K562 (cell line): ENCODE data around the gene NOL4L. TPM values are rescaled to one million over a fixed set of nuclear protein-coding genes. Genes with fewer than 3 reads are reported as not detected.

Experiments
- BACH1 ChIP-seq: fragments of 200-800 bp; sonication (Bioruptor generic); IDR thresholded peaks from 2 replicates; pipeline ENCODE4 v1.6.1; 2016; ENCODE audit warnings: missing genetic modification characterization, missing compliant biosample characterization
- JUN ChIP-seq, 2 experiments: sonication (generic) in 1 of 2; formaldehyde crosslinking in 1 of 2; IDR thresholded peaks; 2 replicates each; pipeline versions ENCODE4 v1.6.1 to v1.8.0; 2012 to 2022; ENCODE audit warnings: borderline replicate concordance in 2 of 2, mild to moderate bottlenecking in 2 of 2, improper control_type of control experiment in 1 of 2, low read depth in 1 of 2, low read length in 1 of 2, missing genetic modification reagents in 1 of 2
- KAT7 ChIP-seq: sonication (generic); formaldehyde crosslinking; IDR thresholded peaks from 2 replicates; pipeline ENCODE4 v1.8.0; 2022; ENCODE audit warnings: missing genetic modification reagents, mild to moderate bottlenecking, borderline replicate concordance
- POLR3A ChIP-seq: IDR thresholded peaks from 2 replicates; pipeline ENCODE4 v1.6.1; 2011; ENCODE audit warnings: borderline replicate concordance, mild to moderate bottlenecking, moderate library complexity; ENCODE audit not compliant: insufficient read length, insufficient read depth; ENCODE audit errors: extremely low read depth
- ZBTB12 ChIP-seq: fragments of 250-450 bp; sonication (Bioruptor Pico); IDR thresholded peaks from 2 replicates; pipeline ENCODE4 v1.4.0; 2020
- polyA plus RNA-seq, 8 experiments: library from polyadenylated mRNA; depleted of rRNA in 4 of 8; stranded (reverse) in 5 of 8; unstranded in 3 of 8; fragments of >200 nt; fragmentation: Nextera tagmentation in 2 of 8; fragmentation: Illumina TruSeq in 1 of 8; extraction: Ambion mirVana in 2 of 8; extraction: Trizol in 1 of 8; gene quantifications; 2 replicates each; pipeline versions ENCODE4 v1.2.1 to v1.2.3, GENCODE V29; 2011 to 2014; ENCODE audit warnings: inconsistent platforms in 1 of 8, missing spikeins in 1 of 8
- total RNA-seq, 7 experiments: library from RNA; depleted of rRNA in 6 of 7; stranded (reverse); fragments of >200 nt in 6 of 7; fragmentation: Illumina TruSeq in 2 of 7; extraction: Trizol in 2 of 7; gene quantifications; 2 replicates each; pipeline versions ENCODE4 v1.2.1 to v1.2.3, GENCODE V29; 2011 to 2021; ENCODE audit warnings: low replicate concordance in 1 of 7
- TF ChIP-seq, protein P1 (sequence below): fragments of 450-650 bp; IDR thresholded peaks from 2 replicates; pipeline ENCODE4 v1.6.1; 2018; ENCODE audit not compliant: partially characterized antibody
- TF ChIP-seq, protein P2 (sequence below): fragments of 450-650 bp; IDR thresholded peaks from 2 replicates; pipeline ENCODE4 v1.6.1; 2016; ENCODE audit warnings: mild to moderate bottlenecking, moderate library complexity

NOL4L gene
- total and polyA plus RNA-seq, 9 of the 15 experiments (the other 6 are each of a cell fraction or from before 2014, with no cell fraction given), result 5.1 to 36.2 (median 13.6) TPM

DNA sequence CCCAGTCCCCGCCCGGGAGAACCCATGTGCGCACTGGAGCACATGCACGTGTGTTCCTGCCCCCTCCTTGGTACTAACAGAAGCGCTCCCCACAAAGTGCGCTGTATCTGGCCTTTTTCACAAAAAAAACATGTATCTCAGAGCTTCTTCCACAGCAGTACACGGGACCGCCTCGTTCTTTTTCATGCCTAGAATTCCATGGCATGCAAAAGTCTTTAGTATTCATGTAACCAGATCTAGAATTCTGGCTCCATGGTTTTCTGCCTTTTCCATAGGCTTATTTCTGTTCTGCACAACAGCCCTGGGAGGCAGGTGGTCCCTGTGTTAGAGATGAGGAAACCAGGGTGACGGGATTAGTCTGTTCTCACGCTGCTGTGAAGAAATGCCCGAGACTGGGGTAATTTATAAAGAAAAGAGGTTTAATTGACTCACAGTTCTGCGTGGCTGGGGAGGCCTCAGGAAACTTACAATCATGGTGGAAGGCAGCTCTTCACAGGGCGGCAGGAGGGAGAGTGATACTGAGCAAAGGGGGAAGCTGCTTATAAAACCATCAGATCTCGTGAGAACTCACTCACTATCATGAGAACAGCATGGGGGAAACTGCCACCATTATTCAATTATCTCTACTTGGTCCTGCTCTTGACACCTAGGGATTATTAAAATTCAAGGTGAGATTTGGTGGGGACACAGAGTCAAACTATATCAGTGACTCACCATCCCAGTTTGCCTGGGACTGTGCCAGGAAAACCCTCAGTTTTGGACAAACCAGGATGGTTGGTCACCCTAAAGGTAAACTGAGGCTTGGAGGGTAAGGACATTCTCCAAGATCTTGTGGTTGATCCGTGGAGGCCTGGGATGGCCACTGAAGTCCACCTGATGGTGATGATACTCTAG lies 47.6 kb upstream of the NOL4L start (continued):
- TF ChIP-seq, protein P1, sequence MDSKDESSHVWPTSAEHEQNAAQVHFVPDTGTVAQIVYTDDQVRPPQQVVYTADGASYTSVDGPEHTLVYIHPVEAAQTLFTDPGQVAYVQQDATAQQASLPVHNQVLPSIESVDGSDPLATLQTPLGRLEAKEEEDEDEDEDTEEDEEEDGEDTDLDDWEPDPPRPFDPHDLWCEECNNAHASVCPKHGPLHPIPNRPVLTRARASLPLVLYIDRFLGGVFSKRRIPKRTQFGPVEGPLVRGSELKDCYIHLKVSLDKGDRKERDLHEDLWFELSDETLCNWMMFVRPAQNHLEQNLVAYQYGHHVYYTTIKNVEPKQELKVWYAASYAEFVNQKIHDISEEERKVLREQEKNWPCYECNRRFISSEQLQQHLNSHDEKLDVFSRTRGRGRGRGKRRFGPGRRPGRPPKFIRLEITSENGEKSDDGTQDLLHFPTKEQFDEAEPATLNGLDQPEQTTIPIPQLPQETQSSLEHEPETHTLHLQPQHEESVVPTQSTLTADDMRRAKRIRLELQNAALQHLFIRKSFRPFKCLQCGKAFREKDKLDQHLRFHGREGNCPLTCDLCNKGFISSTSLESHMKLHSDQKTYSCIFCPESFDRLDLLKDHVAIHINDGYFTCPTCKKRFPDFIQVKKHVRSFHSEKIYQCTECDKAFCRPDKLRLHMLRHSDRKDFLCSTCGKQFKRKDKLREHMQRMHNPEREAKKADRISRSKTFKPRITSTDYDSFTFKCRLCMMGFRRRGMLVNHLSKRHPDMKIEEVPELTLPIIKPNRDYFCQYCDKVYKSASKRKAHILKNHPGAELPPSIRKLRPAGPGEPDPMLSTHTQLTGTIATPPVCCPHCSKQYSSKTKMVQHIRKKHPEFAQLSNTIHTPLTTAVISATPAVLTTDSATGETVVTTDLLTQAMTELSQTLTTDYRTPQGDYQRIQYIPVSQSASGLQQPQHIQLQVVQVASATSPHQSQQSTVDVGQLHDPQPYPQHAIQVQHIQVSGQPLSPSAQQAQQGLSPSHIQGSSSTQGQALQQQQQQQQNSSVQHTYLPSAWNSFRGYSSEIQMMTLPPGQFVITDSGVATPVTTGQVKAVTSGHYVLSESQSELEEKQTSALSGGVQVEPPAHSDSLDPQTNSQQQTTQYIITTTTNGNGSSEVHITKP, result no peak
- TF ChIP-seq KAT7 (no peak), POLR3A (no peak), BACH1 (tag) (peak; percentile 22; the same call in 1 of the 2 replicates), ZBTB12 (CRISPR knock-in tag) (no peak), JUN (IDR thresholded peaks at IDR 0.05; ENCODE audit: borderline replicate concordance, low read depth, low read length) (no peak), JUN (CRISPR knock-in tag; IDR thresholded peaks at IDR 0.05; ENCODE audit: borderline replicate concordance) (no peak)
- TF ChIP-seq, protein P2, sequence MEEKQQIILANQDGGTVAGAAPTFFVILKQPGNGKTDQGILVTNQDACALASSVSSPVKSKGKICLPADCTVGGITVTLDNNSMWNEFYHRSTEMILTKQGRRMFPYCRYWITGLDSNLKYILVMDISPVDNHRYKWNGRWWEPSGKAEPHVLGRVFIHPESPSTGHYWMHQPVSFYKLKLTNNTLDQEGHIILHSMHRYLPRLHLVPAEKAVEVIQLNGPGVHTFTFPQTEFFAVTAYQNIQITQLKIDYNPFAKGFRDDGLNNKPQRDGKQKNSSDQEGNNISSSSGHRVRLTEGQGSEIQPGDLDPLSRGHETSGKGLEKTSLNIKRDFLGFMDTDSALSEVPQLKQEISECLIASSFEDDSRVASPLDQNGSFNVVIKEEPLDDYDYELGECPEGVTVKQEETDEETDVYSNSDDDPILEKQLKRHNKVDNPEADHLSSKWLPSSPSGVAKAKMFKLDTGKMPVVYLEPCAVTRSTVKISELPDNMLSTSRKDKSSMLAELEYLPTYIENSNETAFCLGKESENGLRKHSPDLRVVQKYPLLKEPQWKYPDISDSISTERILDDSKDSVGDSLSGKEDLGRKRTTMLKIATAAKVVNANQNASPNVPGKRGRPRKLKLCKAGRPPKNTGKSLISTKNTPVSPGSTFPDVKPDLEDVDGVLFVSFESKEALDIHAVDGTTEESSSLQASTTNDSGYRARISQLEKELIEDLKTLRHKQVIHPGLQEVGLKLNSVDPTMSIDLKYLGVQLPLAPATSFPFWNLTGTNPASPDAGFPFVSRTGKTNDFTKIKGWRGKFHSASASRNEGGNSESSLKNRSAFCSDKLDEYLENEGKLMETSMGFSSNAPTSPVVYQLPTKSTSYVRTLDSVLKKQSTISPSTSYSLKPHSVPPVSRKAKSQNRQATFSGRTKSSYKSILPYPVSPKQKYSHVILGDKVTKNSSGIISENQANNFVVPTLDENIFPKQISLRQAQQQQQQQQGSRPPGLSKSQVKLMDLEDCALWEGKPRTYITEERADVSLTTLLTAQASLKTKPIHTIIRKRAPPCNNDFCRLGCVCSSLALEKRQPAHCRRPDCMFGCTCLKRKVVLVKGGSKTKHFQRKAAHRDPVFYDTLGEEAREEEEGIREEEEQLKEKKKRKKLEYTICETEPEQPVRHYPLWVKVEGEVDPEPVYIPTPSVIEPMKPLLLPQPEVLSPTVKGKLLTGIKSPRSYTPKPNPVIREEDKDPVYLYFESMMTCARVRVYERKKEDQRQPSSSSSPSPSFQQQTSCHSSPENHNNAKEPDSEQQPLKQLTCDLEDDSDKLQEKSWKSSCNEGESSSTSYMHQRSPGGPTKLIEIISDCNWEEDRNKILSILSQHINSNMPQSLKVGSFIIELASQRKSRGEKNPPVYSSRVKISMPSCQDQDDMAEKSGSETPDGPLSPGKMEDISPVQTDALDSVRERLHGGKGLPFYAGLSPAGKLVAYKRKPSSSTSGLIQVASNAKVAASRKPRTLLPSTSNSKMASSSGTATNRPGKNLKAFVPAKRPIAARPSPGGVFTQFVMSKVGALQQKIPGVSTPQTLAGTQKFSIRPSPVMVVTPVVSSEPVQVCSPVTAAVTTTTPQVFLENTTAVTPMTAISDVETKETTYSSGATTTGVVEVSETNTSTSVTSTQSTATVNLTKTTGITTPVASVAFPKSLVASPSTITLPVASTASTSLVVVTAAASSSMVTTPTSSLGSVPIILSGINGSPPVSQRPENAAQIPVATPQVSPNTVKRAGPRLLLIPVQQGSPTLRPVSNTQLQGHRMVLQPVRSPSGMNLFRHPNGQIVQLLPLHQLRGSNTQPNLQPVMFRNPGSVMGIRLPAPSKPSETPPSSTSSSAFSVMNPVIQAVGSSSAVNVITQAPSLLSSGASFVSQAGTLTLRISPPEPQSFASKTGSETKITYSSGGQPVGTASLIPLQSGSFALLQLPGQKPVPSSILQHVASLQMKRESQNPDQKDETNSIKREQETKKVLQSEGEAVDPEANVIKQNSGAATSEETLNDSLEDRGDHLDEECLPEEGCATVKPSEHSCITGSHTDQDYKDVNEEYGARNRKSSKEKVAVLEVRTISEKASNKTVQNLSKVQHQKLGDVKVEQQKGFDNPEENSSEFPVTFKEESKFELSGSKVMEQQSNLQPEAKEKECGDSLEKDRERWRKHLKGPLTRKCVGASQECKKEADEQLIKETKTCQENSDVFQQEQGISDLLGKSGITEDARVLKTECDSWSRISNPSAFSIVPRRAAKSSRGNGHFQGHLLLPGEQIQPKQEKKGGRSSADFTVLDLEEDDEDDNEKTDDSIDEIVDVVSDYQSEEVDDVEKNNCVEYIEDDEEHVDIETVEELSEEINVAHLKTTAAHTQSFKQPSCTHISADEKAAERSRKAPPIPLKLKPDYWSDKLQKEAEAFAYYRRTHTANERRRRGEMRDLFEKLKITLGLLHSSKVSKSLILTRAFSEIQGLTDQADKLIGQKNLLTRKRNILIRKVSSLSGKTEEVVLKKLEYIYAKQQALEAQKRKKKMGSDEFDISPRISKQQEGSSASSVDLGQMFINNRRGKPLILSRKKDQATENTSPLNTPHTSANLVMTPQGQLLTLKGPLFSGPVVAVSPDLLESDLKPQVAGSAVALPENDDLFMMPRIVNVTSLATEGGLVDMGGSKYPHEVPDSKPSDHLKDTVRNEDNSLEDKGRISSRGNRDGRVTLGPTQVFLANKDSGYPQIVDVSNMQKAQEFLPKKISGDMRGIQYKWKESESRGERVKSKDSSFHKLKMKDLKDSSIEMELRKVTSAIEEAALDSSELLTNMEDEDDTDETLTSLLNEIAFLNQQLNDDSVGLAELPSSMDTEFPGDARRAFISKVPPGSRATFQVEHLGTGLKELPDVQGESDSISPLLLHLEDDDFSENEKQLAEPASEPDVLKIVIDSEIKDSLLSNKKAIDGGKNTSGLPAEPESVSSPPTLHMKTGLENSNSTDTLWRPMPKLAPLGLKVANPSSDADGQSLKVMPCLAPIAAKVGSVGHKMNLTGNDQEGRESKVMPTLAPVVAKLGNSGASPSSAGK, result peak; percentile 98
